GM23338 (cell line): ENCODE data around the gene C14orf180. TPM values are rescaled to one million over a fixed set of nuclear protein-coding genes. Genes with fewer than 3 reads are reported as not detected.

Experiments
- ATAC-seq: fragments of 200-7000 bp; cut with Tn5 transposase; 3 replicates; pipeline ENCODE4 v1.9.1; 2020
- DNase-seq: peaks from one replicate; pipeline ENCODE4 v3.0.0-alpha.2; 2015; ENCODE audit warnings: low spot score
- H2AFZ ChIP-seq: fragments of 200-600 bp; sonication (generic); 2 replicates; pipeline ENCODE4 v1.8.0; 2016; ENCODE audit warnings: antibody characterized with exemption, mild to moderate bottlenecking, moderate library complexity
- H3F3A ChIP-seq: fragments of 200-600 bp; sonication (generic); replicated peaks from 2 replicates; pipeline ENCODE4 v1.8.0; 2017; ENCODE audit warnings: antibody characterized with exemption, mixed run types, low read depth
- H3K27ac ChIP-seq: fragments of 200-600 bp; sonication (generic); 2 replicates; pipeline ENCODE4 v1.6.1; 2016; ENCODE audit warnings: low read depth
- H3K27me3 ChIP-seq: fragments of 200-600 bp; sonication (generic); 2 replicates; pipeline ENCODE4 v1.8.0; 2016; ENCODE audit warnings: mild to moderate bottlenecking, mixed run types, moderate library complexity; ENCODE audit not compliant: insufficient read depth
- H3K36me3 ChIP-seq: fragments of 200-600 bp; sonication (generic); 2 replicates; pipeline ENCODE4 v1.8.0; 2016; ENCODE audit warnings: mild to moderate bottlenecking; ENCODE audit not compliant: insufficient read depth
- H3K4me1 ChIP-seq: fragments of 200-600 bp; sonication (generic); 2 replicates; pipeline ENCODE4 v1.8.0; 2016; ENCODE audit warnings: mild to moderate bottlenecking, moderate library complexity; ENCODE audit not compliant: insufficient read depth
- H3K4me2 ChIP-seq: fragments of 200-600 bp; sonication (generic); 2 replicates; pipeline ENCODE4 v1.7.1; 2017; ENCODE audit warnings: mixed run types
- H3K4me3 ChIP-seq: fragments of 200-600 bp; sonication (generic); 2 replicates; pipeline ENCODE4 v1.6.1; 2016; ENCODE audit warnings: mixed run types
- H3K79me2 ChIP-seq: fragments of 200-600 bp; sonication (generic); replicated peaks from 2 replicates; pipeline ENCODE4 v1.8.0; 2017; ENCODE audit warnings: mild to moderate bottlenecking; ENCODE audit not compliant: insufficient read depth
- H3K9me2 ChIP-seq: fragments of 200-600 bp; sonication (generic); 2 replicates; pipeline ENCODE4 v1.8.0; 2017; ENCODE audit not compliant: insufficient read depth
- H4K20me1 ChIP-seq: fragments of 200-600 bp; sonication (generic); replicated peaks from 2 replicates; pipeline ENCODE4 v1.8.0; 2017; ENCODE audit warnings: mild to moderate bottlenecking; ENCODE audit not compliant: insufficient read depth
- H3K27ac Mint-ChIP-seq: 2 replicates; pipeline ENCODE4 v1.8.0; 2020; ENCODE audit warnings: inconsistent platforms, mild to moderate bottlenecking, moderate library complexity, mixed read lengths
- H3K27me3 Mint-ChIP-seq: 3 replicates; pipeline ENCODE4 v1.8.0; 2022; ENCODE audit warnings: low read depth, mild to moderate bottlenecking, moderate library complexity, mixed read lengths, inconsistent platforms; ENCODE audit not compliant: insufficient read depth, poor library complexity
- H3K36me3 Mint-ChIP-seq: 3 replicates; pipeline ENCODE4 v1.8.0; 2021; ENCODE audit warnings: low read depth, mild to moderate bottlenecking, inconsistent platforms, moderate library complexity, mixed read lengths
- H3K4me1 Mint-ChIP-seq: 3 replicates; pipeline ENCODE4 v1.8.0; 2020; ENCODE audit warnings: mild to moderate bottlenecking, inconsistent platforms, mixed read lengths
- H3K4me3 Mint-ChIP-seq: 3 replicates; pipeline ENCODE4 v1.8.0; 2021; ENCODE audit warnings: moderate library complexity, mild to moderate bottlenecking, inconsistent platforms, mixed read lengths
- H3K9me3 Mint-ChIP-seq: 3 replicates; pipeline ENCODE4 v1.8.0; 2020; ENCODE audit warnings: moderate library complexity, mild to moderate bottlenecking, inconsistent platforms, mixed read lengths
- CREB1 ChIP-seq: fragments of 250-450 bp; sonication (Bioruptor Pico); IDR thresholded peaks from 2 replicates; pipeline ENCODE4 v1.5.0; 2020; ENCODE audit warnings: low read depth, mild to moderate bottlenecking, moderate library complexity
- CTCF ChIP-seq, 2 experiments: fragments of 200-600 bp in 1 of 2; sonication (generic) in 1 of 2; conservative IDR thresholded peaks; 2 replicates each; pipeline versions ENCODE4 v1.5.1 to v1.6.1; 2016 to 2017; ENCODE audit warnings: antibody characterized with exemption in 2 of 2, low read depth in 2 of 2, mild to moderate bottlenecking in 2 of 2, moderate library complexity in 1 of 2
- ETS1 ChIP-seq: IDR thresholded peaks from 2 replicates; pipeline ENCODE4 v1.6.1; 2016; ENCODE audit warnings: antibody characterized with exemption
- EZH2 ChIP-seq: fragments of 200-600 bp; sonication (generic); IDR thresholded peaks from one replicate; pipeline ENCODE4 v1.8.0; 2017; ENCODE audit warnings: antibody characterized with exemption, mild to moderate bottlenecking, low read depth; ENCODE audit not compliant: unreplicated experiment
- EZH2phosphoT487 ChIP-seq: fragments of 200-600 bp; sonication (generic); IDR thresholded peaks from one replicate; pipeline ENCODE4 v1.8.1; 2018; ENCODE audit warnings: antibody characterized with exemption; ENCODE audit not compliant: unreplicated experiment
- JUNB ChIP-seq: IDR thresholded peaks from one replicate; pipeline ENCODE4 v1.6.1; 2016; ENCODE audit warnings: antibody characterized with exemption; ENCODE audit not compliant: unreplicated experiment
- NANOG ChIP-seq: IDR thresholded peaks from 2 replicates; pipeline ENCODE4 v1.6.1; 2016; ENCODE audit warnings: antibody characterized with exemption, borderline replicate concordance
- POLR2AphosphoS5 ChIP-seq: IDR thresholded peaks from 2 replicates; pipeline ENCODE4 v1.6.1; 2016; ENCODE audit warnings: antibody characterized with exemption, low read depth
- REST ChIP-seq: IDR thresholded peaks from one replicate; pipeline ENCODE4 v1.6.1; 2018; ENCODE audit warnings: antibody characterized with exemption; ENCODE audit not compliant: unreplicated experiment
- STAT1 ChIP-seq: IDR thresholded peaks from one replicate; pipeline ENCODE4 v1.6.1; 2016; ENCODE audit warnings: antibody characterized with exemption; ENCODE audit not compliant: unreplicated experiment
- ZNF114 ChIP-seq: fragments of 250-450 bp; sonication (Bioruptor Pico); IDR thresholded peaks from 2 replicates; pipeline ENCODE4 v1.5.0; 2020; ENCODE audit warnings: mild to moderate bottlenecking, moderate library complexity
- polyA plus RNA-seq: library from polyadenylated mRNA; unstranded; fragments of >200 nt; fragmentation: Nextera tagmentation; extraction: Ambion mirVana; gene quantifications from 2 replicates; pipeline ENCODE4 v1.2.1, GENCODE V29; 2016
- total RNA-seq: library from RNA; depleted of rRNA; stranded (reverse); fragments of >200 nt; shearing (Covaris generic); gene quantifications from 2 replicates; pipeline ENCODE4 v1.2.3, GENCODE V29; 2014

Gene C14orf180
- total and polyA plus RNA-seq, 2 experiments from 2014 or later, result not detected

- TF ChIP-seq REST (no peak), EZH2phosphoT487 (no peak), CTCF (conservative IDR thresholded peaks at IDR 0.05; ENCODE audit: low read depth in 2 of 2) (no peak), JUNB (no peak), ETS1 (no peak), CREB1 (no peak)
Measured at GRCh38 chr14:104589338-104590195, 10.0 kb downstream of the C14orf180 start (continued).

GRCh38 chr14:104590240-104590965 lies 10.8 kb downstream of the C14orf180 start:
- no peaks in the 10 kb centered on the region for H4K20me1 ChIP-seq
- H3F3A ChIP-seq, result no peaks in the 10 kb centered on the region
- no peaks in the 10 kb centered on the region for H3K36me3 ChIP-seq
- Mint-ChIP-seq H3K4me1 (no peaks in the 10 kb centered on the region; the same call in 2 of the 3 replicates), H3K36me3 (no peaks in the 10 kb centered on the region; the same call in 2 of the 3 replicates), H3K27ac (no peak overlapping the region), H3K4me3 (no peak overlapping the region), H3K27me3 (peaks cover 11% of the 10 kb centered on the region), H3K9me3 (no peaks in the 10 kb centered on the region; the same call in 2 of the 3 replicates)
- H3K4me3 ChIP-seq, result no peak overlapping the region
- H3K79me2 ChIP-seq, result no peaks in the 10 kb centered on the region
- H3K4me2 ChIP-seq, result no peak overlapping the region
- ATAC-seq, result no peak
- TF ChIP-seq NANOG (no peak), EZH2 (no peak), ZNF114 (CRISPR knock-in tag) (no peak), EZH2phosphoT487 (no peak), STAT1 (no peak), REST (no peak), POLR2AphosphoS5 (no peak), JUNB (no peak)
- H3K27me3 ChIP-seq, result no peaks in the 10 kb centered on the region
- no peaks in the 10 kb centered on the region for H3K4me1 ChIP-seq
- H2AFZ ChIP-seq, result no peak overlapping the region
- no peak for DNase-seq
- no peaks in the 10 kb centered on the region for H3K9me2 ChIP-seq
- no peak overlapping the region for H3K27ac ChIP-seq
